NCI-H345 treated with DMSO at 0.1 percent for 48 hours (cell line): ENCODE measurements around the gene CLDN16.

ENCODE experiments used
- DNase-seq: peaks from one replicate; lab custom pipeline; 2025; ENCODE audit not compliant: unreplicated experiment; lab: John Stamatoyannopoulos, UW

The CLDN16 gene, protein sequence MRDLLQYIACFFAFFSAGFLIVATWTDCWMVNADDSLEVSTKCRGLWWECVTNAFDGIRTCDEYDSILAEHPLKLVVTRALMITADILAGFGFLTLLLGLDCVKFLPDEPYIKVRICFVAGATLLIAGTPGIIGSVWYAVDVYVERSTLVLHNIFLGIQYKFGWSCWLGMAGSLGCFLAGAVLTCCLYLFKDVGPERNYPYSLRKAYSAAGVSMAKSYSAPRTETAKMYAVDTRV

DNA sequence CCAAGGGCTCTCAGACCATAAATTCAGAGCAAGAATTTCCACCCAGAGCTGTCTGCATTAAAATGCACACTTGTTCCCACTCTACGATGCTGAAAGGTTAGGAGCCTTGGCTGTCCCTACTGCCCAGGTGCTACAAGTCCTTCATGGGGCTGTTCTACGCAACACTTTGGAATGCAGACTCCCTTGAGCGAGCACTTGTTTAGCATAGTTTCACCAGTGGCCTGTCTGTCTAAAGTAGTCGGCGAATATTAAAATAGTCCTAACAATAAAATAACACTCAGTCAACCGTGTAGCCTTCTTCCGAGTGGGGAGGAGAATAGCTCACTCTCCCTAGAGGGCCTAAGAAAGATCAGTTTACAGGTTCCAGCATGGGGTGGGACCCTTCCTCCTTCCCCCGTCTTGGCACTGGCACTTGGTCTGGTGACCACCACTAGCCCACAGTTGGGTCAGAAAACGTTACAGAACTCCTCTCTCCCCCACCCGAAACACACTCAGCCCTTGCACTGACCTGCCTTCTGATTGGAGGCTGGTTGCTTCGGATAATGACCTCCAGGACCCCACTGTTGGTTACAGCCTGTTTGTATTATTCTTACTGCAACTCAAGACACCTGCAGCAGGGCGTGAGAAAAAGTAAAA lies at the start of gene CLDN16:
Gene CLDN16, plus strand, starts transcription at position 586 of the 636 bp plus-strand sequence. CDS start 167 bp downstream, outside the sequence.
- no peak for DNase-seq

DNA sequence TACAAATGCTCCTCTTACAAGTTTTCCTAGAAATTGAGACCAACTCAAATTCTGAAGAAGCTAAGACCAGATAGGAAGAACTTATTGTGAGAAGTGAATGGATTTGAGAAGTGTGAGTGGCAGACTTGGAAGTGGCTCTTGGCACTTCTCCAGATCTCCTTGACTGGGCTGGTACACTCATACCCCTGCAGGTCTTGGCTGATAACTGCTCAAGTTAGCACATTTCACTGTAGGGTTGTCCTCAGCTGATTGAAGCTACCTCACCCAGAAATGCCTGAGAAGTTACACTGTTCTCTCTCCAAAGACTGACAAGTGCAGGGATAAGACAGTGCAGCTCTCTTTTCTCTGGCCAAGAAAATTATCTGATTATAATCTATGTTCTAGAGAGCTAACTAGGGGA lies 49.2 kb upstream of the CLDN16 start:
- no peak for DNase-seq

DNA sequence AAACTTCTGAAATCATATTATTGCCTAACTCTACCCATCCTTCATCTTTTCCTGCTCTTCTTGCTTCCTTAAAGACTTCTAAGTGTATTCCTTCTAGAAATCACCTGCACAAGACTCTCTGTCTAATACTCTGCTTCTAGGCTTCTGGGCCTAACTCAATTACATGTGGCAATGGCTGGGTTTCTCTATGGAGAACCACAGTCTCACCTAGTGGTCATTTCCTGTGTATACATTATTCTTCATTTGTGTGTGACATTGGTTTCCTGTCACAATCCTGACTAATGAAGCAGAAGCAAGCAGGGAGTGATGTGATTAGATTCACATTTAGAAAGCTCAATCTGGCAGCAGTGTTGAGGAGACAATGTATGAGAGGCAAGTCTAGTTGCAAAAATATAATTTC lies 48.8 kb upstream of the CLDN16 start:
- no peak for DNase-seq

DNA sequence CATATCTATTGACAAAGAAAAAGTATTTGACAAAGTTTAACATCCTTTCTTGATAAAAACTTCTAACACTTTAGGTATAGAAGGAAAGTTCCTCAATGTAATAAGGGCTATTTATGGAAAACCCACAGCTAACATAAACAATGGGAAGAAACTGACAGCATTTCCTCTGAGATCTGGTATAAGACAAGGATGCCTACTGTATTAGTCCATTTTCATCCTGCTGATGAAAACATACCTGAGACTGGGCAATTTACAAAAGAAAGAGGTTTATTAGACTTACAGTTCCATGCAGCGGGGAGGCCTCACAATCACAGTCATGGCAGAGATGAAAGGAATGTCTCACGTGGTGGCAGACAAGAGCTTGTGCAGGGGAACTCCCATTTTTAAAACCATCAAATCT lies 47.9 kb upstream of the CLDN16 start:
- no peak for DNase-seq

DNA sequence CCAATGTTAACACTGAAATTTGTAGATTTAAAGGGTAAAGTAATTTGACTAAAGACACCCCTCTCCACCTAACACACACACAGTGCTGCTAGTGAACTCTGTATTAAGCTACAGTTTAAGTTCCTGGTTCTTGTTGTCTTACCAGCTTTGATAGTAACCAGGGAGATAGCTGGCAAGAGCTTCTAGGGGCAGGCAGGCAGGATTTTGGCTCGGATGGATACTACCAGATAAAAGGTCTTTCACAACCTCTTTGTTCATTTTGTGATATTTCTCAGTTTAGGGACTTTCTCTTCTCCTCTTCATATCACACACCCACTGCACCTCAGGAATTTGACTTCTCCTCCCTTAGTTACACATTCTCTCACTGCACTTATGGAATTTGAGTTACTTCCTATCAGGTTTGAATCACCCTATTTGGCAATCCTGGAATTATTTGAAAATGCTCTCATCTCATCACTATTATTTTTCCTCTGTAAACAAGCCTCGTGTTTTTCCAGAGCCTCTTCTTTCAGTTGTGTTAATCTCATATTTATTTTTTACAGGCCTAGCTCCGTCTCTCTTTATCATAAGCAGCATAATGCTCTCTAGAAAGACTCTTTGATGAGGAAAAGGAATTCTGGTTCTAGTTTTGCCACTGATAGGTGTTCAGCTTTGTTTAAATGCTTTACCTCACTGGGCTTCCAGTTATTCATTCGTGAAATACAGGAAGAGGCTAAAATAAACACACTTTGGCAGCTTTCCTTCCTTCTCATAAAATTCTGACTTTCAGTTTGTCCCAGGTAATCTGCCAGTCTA lies 42.7 kb upstream of the CLDN16 start:
- no peak for DNase-seq

DNA sequence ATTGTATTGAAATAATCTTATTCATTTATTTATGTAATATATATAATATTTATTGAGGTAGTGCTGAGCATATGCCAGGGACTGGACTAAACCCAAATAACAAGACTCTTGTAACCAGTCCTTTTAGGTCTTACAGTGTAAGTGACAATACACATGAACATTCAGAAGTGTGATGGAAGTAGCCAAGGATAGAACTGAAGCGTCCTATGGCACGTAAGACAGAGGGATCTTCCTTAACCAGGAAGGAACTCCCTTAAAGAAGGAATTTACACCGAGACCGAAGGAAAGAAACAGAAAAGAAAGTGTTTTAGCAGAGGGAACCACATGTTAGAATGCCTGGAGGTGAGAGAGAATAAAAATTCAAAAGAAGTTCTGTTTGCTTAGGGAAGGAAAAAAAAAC lies 42.1 kb upstream of the CLDN16 start:
- no peak for DNase-seq

DNA sequence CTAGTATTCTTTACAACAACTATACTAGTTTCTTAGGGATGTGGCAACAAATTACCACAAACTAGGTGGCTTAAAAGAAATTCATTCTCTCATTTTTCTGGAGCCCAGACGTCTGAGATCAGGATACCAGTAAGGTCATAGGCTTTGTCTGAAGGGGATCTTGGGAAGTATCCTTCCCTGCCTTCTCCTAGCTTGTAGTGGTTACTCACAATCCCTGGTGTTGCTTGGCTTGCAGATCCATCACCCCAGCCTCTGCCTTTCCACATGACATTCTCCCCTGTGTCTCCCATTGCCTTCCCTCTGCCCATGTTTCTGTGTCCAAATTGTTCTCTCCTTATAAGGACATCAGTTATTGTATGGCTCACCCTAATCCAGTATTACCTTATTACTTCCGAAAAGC lies 41.4 kb upstream of the CLDN16 start:
- DNase-seq: no peak

DNA sequence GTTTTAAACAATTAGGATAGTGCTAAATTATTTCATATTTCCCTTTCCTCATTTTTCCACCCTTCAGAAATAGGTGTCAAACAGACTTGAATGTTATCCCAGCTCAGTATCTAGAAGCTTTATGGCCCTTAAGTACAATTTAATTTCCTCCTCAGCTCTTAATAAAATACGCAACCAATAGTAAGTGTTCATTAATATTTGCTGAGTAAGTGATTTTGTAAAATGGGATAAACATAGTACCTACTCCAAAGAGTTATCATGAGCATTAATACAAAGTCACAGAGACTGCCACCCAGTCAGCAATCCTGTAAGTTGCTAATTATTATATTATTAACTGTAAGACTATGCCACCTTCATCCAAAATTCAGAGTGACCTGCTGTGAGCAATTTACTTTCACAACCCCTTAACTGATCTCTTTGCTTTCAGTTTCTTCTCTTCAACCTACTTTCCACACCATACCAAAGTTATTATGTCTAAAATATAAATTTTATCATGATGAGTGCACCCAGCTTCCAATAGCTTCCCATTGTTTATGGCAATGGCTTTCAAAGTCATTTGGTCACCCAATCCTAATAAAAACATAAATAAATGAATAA lies 35.0 kb upstream of the CLDN16 start:
- no peak for DNase-seq

DNA sequence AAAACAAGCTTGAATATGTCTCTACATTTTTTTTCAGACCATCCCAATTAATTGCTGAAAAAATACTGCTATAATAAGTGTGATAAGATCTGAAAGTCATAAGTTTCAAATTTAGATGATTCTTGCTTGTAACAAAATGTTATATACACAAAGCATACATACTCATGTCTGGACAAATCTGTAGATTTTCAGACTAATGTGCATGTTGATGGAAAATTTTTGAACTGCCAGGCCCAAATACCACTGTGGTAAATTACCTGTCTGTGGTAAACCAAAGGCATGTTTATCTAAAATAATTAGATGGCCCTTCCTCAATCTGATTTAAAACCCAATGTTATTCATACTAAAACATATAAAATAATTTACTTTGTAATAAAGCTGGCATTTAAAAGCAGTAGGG lies 31.7 kb upstream of the CLDN16 start:
- no peak for DNase-seq

DNA sequence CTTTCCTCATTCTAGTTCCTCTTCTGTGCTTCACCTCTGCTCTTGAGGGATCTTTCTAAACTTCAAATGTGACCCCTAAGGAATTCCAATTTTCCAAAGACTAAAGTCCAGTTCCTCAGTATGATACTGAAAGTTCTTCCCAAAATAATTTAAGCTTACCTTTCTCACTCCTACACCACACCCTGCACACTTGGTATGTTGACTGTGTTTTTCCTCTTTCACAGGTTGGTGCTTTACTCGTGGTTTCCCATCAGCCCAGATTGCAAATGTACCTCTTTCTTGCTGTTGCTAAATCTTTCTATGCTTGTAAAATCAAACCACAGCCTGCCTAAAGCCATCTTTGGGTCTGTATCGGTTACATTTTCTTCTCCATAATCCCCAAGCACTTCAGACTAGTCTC lies 30.5 kb upstream of the CLDN16 start:
- DNase-seq: no peak

DNA sequence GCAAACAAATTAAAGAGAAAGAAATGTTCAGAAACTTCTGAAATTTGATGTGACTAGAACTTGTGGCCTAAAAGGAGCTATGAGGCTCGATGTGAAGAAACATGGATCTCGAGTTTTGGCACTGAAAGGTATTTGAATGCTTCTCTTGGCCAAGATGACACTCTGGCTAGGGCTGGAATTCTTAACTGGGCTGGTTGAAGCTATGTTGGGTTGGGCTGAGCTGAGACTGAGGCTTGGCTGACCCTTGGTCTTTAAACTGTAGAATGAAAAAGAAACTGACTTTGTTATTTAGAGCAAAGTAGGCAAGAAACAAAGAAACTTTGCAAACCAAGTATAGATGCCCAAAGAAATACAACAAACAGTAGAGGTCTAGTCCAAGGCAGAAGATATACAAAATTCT lies 28.1 kb upstream of the CLDN16 start:
- DNase-seq: no peak

DNA sequence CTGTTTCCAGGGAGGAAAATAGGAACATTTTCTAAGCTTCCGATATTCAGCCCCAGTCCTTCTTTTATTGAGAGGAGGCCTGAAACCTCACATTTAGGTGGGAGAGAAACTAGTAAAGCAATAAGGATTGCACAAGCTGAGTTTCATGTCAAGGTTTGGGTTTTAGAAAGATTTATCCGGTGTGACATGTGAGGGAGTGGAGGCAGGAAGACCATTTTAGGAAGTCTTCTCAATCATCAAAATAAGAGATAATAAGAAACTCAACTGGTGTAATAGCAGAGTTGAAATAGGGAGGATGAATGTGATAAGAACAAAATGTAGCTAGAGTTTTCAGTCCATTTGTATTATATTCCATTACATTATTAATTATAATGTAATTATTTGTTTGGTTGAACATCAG lies 27.7 kb upstream of the CLDN16 start:
- no peak for DNase-seq

DNA sequence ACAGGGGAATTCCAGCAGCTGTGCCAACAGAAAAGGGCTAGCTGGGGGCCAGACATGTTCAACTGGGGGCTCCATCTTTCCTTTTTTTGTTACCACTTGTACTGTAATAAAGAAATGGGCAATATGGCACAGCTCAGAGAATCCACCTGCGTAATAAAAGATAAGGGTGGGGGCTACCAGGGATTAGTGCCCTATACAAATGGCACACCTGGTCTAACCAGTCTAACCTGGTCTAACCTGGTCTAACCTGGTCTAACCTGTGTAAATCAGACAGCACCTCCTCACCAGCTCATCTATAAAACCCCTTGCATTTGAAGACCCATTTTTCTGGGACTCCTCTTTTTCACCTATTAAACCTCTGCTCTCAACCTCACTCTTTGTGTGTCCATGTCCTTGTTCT lies 26.2 kb upstream of the CLDN16 start:
- no peak for DNase-seq

DNA sequence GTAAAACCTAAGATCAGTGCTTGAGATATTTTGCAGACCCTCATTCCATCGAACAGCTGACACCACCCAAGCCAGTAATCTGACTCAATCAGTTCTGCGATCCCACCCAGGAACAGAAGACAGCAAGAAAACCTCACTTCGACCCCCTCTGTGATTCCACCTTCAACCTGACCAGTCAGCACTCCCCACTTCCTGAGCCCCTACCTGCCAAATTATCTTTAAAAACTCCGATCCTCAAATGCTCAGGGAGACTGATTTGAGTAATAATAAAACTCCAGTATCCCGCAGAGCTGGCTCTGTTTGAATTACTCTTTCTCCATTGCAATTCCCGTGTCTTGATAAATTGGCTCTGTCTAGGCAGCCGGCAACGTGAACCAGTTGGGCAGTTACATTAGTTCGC lies 25.7 kb upstream of the CLDN16 start:
- DNase-seq: no peak

DNA sequence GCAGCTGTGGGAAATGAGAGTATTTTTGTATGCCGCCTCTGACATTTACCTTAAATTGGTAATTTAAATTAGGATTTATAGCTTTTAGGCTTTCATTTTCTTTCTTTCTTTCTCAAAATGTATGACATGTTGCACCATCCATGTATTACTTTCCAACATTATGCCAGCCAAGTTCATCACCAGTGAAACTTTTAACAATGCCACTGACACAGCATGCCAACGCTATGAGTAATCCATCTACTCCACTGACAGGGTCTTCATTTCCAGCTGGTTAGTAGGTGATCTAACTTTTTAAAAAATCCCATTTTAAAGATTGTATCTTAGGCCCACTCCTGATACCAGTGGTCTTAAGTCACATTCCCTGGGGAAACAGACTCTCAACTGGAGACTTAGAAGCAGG lies 21.8 kb upstream of the CLDN16 start:
- no peak for DNase-seq

DNA sequence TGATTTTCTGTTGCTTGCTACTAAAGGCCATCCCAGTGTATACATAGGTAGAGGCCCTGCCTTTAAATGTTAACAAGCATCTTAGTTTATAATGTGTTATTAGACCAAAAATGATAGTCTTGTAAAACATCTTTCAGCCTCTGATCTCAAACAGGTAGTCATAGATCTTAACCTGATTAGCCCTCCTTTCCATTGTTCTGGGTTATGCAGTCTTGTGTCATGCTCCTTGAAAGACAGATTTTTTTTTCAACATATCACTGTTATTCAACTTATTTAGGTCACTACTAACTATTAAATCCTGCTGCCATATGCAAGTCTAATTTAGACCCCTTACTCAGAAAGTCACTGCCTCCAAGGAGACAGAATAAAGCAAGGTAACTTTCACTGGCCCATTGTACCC lies 19.1 kb upstream of the CLDN16 start:
- DNase-seq: no peak

DNA sequence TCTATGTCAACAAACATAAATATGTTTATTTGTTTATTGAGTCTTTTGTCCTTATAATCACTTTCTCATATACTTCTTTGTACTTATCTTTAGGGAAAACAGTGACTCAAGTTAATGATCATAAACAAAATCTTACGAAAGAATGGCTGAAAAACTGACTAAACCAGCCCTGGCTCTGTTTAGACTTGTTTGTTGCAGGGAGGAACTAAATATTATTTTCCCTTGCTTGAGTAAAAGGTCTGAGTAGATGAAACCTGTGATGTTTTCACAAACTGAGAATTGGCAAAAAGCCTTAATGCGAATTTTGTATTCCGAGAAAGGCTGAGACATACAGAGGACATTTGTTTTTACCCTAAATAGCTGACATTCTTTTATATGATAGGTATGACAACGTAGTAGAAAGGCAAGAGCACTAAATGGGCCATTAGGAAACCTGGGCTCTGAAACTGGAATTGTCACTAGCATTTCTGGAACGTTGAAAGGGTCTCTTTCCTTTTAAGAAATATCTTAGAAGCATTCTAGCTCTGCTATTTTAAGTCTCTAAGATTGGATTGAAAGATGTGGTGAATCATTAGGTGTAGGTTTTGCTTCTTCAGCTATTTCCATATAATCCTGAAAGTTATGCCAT lies 18.2 kb upstream of the CLDN16 start:
- no peak for DNase-seq

DNA sequence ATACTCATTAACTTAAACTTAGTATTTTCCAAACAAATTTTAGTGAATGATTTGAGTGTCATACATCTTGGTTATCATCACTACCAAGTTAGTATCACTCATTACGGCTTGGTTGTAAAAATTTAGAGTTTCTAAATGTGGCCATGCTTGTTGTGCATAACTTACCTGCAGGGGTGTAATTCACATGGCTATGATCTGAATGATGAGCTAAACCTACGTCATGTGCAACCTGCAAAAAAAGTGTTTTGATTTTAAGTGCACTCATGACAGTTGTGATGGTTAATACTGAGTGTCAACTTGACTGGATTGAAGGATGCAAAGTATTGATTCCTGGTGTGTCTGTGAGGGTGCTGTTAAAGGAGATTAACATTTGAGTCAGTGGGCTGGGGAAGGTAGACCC lies 17.6 kb upstream of the CLDN16 start:
- DNase-seq: no peak

DNA sequence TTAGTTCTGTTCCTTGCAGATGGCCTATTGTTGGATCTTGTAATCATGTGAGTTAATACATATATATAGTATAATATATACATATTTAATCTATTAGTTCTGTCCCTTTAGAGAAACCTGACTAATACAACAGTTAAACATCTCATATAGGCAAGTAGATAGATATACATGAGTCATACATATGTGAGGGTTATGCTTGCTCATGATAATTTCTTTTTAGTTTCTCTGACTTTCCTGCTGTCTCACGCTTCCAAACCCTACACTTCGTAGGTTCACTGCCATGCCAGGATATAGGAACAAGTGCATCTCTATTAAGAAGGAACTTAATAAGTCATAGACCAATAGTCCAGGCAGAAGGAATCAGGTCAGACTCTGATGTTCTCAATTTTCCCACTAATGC lies 16.8 kb upstream of the CLDN16 start:
- no peak for DNase-seq

DNA sequence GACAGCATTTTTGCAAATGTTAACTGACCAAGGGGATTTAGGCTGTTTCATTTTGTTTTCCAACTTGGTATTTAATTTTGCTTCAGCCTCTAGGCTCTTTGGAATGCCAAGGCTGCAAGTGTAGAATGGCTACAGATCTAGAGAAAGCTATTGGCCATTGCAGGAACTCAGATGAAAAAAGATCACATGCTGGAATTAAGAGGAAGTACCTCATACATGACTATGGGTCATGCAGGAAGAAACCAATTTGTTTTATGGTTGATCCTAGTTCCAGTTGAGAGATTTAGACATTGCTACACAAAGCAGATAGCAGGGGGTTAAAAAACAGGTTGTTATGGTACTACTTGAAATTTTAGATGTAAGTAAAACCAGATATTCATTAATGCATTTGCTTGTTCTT lies 12.7 kb upstream of the CLDN16 start:
- no peak for DNase-seq

DNA sequence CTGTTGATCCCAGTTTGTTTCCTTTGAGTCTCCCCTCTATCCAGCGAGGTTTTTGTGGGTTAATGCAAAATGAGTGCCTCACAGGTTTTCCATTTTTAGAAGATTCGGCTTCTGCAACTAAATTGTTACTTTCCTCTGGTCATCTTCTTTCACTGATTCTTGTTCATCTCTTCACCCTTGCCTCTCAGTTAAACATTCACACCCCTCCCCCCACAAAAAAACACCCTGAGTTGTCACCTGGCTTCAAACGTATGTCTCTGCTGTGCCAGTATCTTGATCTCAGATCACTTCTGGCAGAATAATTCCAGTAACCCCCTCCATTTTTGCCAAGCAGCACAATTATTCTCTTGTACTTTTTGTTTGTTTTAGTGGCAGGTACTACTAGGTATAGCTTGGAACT lies 12.3 kb upstream of the CLDN16 start:
- DNase-seq: no peak
